Measurements from ENCODE around the gene ATF4.
A peak's percentile ranks its signal among the peaks of the same experiment; 100 is the strongest.

Gene ATF4

GRCh38 chr22:39530116-39530515 is 9.8 kb downstream of the ATF4 start:
- no peak for DNase-seq

- peak; percentile 82 for DNase-seq
These were observed 10.4 kb downstream of the ATF4 start for GRCh38 chr22:39530692-39531331.

DNA sequence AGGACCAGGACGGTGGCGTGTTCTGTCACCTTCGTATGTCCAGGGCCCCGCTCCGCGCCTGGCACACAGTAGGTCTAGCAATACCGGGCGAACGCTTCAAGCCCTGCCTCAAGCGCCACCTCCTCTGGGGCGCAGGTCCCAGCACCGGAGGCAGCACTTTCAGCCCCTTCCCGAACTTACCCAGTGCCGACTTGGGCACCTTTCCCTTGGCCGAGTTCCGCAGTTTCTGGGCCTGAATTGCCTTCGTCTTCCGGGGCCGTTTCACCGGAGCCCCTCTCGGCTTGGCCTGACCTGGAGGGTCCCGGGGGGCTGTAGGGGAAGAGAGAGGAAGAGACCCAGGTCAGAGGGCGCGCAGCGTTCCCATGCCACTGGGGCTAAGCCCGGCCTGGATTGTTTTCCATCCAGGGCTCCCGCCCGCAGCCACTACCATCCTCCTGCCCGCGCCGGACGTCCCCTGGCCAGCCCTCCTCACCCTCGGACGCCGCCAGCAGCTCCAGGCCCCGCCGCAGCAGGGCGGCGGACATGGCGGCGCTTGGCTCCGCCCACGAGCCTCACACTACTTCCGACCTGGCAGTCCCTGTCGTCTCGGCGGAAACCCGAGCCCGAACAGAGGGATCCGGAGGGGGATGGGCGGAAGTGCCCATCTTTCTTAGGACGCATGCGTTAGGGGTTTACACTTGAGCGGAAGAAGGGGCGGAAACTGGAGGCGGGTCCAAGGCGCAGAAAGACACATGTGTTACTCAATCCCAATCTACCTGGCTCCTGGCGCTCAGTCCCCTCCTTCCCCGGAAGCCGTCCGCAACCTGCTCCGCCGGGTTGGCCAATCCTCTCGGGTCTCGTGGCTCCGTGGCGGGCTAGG is 12.1 kb downstream of the ATF4 start, which contains the start of gene RPS19BP1:
TSS of gene RPS19BP1 (minus strand) at position 534 of the 859 bp plus-strand sequence. CDS start at position 524, 10 bp downstream.
- DNase-seq: peak; percentile 100

DNA sequence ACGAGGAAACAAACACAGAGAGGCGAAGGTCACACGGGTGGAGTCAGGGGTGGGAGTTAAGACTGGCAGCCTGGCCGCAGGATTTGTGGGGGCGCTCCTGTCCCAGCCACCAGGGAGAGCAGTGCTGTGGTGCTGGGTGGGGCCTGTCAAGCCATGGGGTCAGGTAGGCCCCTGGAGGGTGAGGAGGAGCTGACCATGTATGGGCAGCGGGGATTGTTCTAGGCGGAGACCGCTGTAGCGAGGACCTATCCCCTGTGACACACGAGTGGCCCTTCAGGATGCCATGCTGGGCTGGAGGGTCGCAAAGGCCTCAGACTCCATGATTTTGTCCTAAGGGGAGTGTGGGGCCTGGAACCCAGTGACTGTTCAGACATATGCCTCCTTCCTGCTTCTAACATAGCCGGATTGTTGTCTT is 13.7 kb downstream of the ATF4 start:
- DNase-seq: no peak

- peak; percentile 86 for DNase-seq
These were observed 14.4 kb downstream of the ATF4 start for GRCh38 chr22:39534591-39535356.

GRCh38 chr22:39535357-39535725 is 15.0 kb downstream of the ATF4 start:
- peak; percentile 27 for DNase-seq

DNA sequence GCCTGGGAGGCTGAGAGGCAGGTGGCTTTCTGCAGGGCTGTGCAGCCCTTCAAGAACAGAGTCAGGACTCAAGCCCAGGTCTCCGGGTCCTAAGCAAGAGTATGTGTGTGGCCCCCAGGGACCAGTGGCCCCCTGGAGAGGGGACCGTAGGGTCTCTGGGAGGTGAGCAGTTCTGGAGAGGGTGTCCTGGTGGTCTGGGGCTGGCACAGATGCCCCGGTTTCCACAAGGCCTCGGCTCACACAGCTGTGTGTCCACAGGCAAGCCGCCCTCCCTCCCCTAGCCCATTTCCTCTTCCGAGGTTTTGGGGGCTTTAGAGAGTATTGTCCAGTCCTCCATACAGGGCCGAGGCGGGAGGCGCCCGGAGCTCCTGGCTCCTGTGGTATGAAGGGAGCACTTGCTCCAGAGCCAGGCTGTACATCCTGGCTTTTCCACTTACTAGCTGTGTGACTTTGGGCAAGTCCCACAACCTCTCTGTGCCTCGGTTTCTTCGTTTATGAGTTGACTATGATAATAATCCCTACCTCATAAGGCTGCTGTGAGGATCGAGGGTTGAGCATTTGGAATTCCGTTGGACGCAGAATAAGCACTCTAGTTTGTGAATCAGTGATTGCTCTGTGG is 15.6 kb downstream of the ATF4 start:
- DNase-seq: no peak

DNA sequence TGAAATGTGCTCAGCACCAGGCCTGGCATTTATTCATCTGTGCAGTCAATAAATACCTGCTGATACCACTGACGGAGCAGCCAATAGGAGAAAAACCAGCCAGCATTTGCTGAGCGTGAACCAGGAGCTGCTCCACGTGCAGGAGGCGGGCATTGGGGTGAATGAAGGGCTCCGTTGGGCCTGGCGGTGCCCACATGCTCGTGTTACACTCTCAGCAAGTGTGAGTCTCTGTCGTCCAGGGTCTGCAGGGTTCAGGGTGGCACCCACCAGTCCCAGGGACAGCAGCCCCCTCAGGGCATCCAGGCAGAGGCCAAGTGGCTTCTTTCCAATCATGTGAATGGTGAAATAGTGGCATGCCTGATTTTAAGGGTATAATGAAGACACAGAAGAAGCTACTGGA is 16.3 kb downstream of the ATF4 start:
- no peak for DNase-seq

DNA sequence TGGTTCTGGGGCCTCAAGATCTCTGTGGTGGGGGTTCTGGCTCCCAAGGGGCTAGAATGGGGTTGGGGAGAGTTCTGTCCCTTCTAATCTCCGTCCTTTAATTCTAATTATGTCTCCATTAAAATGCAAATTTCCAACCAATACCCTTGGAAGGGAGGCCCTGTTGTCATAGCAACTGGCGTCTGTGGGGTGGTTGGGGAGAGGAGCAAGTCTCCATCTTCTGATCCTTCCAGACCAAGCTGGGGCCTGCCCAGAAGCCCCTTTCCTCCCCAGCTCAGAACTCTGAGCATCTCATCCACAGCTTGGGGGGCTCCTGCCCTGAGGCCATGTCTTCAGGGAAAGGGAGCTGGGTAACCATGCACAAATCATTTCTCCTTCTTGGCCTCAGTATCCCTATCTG is 17.6 kb downstream of the ATF4 start:
- DNase-seq: no peak

- peak; percentile 88 for DNase-seq
These were observed 22.7 kb downstream of the ATF4 start for GRCh38 chr22:39543095-39543494.

GRCh38 chr22:39545386-39546365 is 25.3 kb downstream of the ATF4 start:
- DNase-seq: no peak

GRCh38 chr22:39546889-39547586 is 26.7 kb downstream of the ATF4 start:
- no peak for DNase-seq

DNA sequence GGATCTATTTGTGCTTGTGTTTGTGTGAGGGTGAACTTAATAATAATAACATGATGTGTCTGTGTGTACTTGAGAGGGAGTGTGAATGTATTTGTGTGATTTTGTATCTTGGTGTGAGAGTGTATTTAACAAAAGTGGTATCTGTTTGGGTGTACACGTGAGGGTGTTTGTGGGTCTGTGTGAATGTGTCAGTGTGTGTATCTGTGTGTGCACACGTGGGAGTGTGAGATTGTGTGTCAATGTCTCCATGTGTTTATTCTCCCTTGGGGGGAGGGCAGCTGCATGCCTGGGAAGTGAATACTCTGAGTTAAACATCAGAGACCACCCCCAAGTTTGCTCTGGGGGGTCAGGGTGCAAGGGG is 27.2 kb downstream of the ATF4 start:
- DNase-seq: no peak

GRCh38 chr22:39553429-39553828 is 33.1 kb downstream of the ATF4 start:
- no peak for DNase-seq

- no peak for DNase-seq
These were observed 33.8 kb downstream of the ATF4 start for GRCh38 chr22:39554151-39554550.

- DNase-seq: peak; percentile 53
These were observed 36.8 kb downstream of the ATF4 start for GRCh38 chr22:39556970-39557841.

DNA sequence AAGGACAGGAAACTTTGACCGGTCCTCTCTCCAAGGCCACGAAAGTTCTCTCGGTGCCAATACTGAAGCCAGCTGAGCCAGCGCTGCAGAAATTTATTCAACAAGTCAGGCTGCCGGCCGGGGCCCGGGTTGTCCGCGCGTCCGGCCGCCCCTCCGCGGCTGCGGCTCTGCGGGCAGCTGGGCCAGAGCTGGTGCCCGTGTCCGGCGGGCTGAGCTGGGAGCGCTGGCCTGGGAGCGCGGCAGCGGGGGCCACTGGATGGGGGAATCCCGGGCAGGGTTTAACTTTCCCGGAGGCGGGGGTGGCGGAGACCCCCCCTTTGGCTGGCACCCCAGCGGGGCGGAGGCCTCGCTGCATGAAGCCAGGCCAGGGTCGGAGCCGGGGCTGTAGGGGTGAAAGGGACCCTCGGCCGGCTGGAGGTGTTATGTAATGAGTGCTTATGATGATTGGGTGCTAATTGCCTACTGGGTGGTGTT is 37.9 kb downstream of the ATF4 start:
- DNase-seq: no peak

DNA sequence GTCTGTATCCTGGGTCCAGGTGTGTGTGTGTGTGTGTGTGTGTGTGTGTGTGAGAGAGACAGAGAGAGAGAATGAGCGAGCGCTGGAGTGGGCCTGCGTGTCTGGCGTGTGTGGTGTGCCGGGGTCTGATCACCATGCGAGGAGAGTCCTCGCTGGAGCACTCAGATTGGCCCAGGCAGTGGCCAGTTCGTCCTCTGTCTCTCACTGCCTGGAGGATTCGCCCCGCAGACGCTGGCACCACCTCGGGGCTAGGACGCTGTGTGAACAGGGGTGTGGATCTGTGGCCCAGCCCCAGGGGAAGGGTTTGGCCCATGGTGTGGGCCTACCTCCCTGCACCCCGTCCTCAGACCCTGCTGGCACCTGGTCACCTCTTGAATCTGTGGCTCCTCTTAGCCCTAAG is 38.6 kb downstream of the ATF4 start:
- DNase-seq: no peak

GRCh38 chr22:39559456-39560105 is 39.2 kb downstream of the ATF4 start:
- DNase-seq: peak; percentile 14

- DNase-seq: no peak
These were observed 39.8 kb downstream of the ATF4 start for GRCh38 chr22:39560127-39560526.

Data from NCI-H82 (cell line).